Measurements from ENCODE around the gene TMEM238. TPM values are rescaled to one million over a fixed set of nuclear protein-coding genes. Genes with fewer than 3 reads are reported as not detected.

TMEM238 gene
- total RNA-seq, 1 donor from 2014 or later = 5.9 TPM

- no peak for DNase-seq (ENCODE audit: extremely low spot score in 2 of 2)
- H3K36me3 ChIP-seq = no peaks in the 10 kb centered on the region
- no peaks in the 10 kb centered on the region for H3K9me3 ChIP-seq
- intact Hi-C loops (cut with DNase I) = no loop called here
- H3K27me3 ChIP-seq = peaks cover 14% of the 10 kb centered on the region
- H3K27ac ChIP-seq = no peak overlapping the region
- H3K4me3 ChIP-seq = no peak overlapping the region
- H3K4me1 ChIP-seq = peaks cover 23% of the 10 kb centered on the region
- TF ChIP-seq POLR2AphosphoS5 (IDR thresholded peaks at IDR 0.05; ENCODE audit: insufficient read depth in 1 of 2, low read depth in 1 of 2) = no peak
- no peak for TF ChIP-seq POLR2A (IDR thresholded peaks at IDR 0.05)
- no peak for TF ChIP-seq CTCF (IDR thresholded peaks at IDR 0.05)
Observed at GRCh38 chr19:55352549-55353145, 31.4 kb downstream of the TMEM238 start.

- no peak overlapping the region for H3K4me3 ChIP-seq
- intact Hi-C loops (cut with DNase I) = no loop called here
- DNase-seq (ENCODE audit: extremely low spot score in 2 of 2) = no peak
- TF ChIP-seq POLR2AphosphoS5 (IDR thresholded peaks at IDR 0.05; ENCODE audit: insufficient read depth in 1 of 2, low read depth in 1 of 2) (no peak), CTCF (IDR thresholded peaks at IDR 0.05) (no peak), POLR2A (IDR thresholded peaks at IDR 0.05) (no peak)
- H3K9me3 ChIP-seq = no peaks in the 10 kb centered on the region
- peaks cover 0 to 3% of the 10 kb centered on the region in 2 donors for H3K36me3 ChIP-seq
- no peak overlapping the region for H3K27ac ChIP-seq
- peaks cover 23% of the 10 kb centered on the region for H3K4me1 ChIP-seq
- H3K27me3 ChIP-seq = peaks cover 14% of the 10 kb centered on the region
Observed at GRCh38 chr19:55352040-55352439, 32.1 kb downstream of the TMEM238 start.

- TF ChIP-seq CTCF (IDR thresholded peaks at IDR 0.05) = no peak
- TF ChIP-seq POLR2A (IDR thresholded peaks at IDR 0.05) = no peak
- TF ChIP-seq POLR2AphosphoS5 (IDR thresholded peaks at IDR 0.05; ENCODE audit: insufficient read depth in 1 of 2, low read depth in 1 of 2) = no peak
- DNase-seq (ENCODE audit: extremely low spot score in 2 of 2) = no peak
- intact Hi-C loops (cut with DNase I) = no loop called here
- no peak overlapping the region for H3K4me3 ChIP-seq
- H3K27ac ChIP-seq = no peak overlapping the region
- H3K4me1 ChIP-seq = peaks cover 25% of the 10 kb centered on the region
- H3K9me3 ChIP-seq = no peaks in the 10 kb centered on the region
- H3K36me3 ChIP-seq = peaks cover 0 to 6% of the 10 kb centered on the region in 2 donors
- peaks cover 14% of the 10 kb centered on the region for H3K27me3 ChIP-seq
Observed at GRCh38 chr19:55350620-55351315, 33.3 kb downstream of the TMEM238 start.

GRCh38 chr19:55348317-55349034 lies 35.6 kb downstream of the TMEM238 start:
- Histone ChIP-seq H3K36me3 (peaks cover 0 to 6% of the 10 kb centered on the region in 2 donors), H3K4me1 (peaks cover 14% of the 10 kb centered on the region), H3K27ac (no peak overlapping the region), H3K9me3 (no peaks in the 10 kb centered on the region), H3K27me3 (peaks cover 4% of the 10 kb centered on the region), H3K4me3 (no peak overlapping the region)
- no peak for TF ChIP-seq CTCF (IDR thresholded peaks at IDR 0.05)
- no peak for TF ChIP-seq POLR2A (IDR thresholded peaks at IDR 0.05)
- TF ChIP-seq POLR2AphosphoS5 (IDR thresholded peaks at IDR 0.05; ENCODE audit: insufficient read depth in 1 of 2, low read depth in 1 of 2) = no peak
- intact Hi-C loops (cut with DNase I) = no loop called here
- DNase-seq (ENCODE audit: extremely low spot score in 2 of 2) = no peak
